Measurements from ENCODE around the gene ATP9A. TPM values are rescaled to one million over a fixed set of nuclear protein-coding genes. Genes with fewer than 3 reads are reported as not detected.

Gene ATP9A
- total RNA-seq, 1 donor from 2014 or later = 23.1 TPM

GRCh38 chr20:51629399-51630058 is 138.7 kb downstream of the ATP9A start:
- DNase-seq = no peak
- no peak overlapping the region for H3K4me3 ChIP-seq
- H3K36me3 ChIP-seq = no peaks in the 10 kb centered on the region
- H3K4me1 ChIP-seq = peaks cover 20% of the 10 kb centered on the region
- no peaks in the 10 kb centered on the region for H3K9me3 ChIP-seq
- no peak for TF ChIP-seq CTCF (IDR thresholded peaks at IDR 0.05)
- no peak overlapping the region for H3K27ac ChIP-seq
- no peak for ATAC-seq
- no peaks in the 10 kb centered on the region for H3K27me3 ChIP-seq (ENCODE audit: low read depth)
- intact Hi-C loops (cut with DNase I) = no loop called here

GRCh38 chr20:51628533-51629398 is 139.4 kb downstream of the ATP9A start:
- Histone ChIP-seq H3K4me1 (peaks cover 20% of the 10 kb centered on the region), H3K27ac (no peak overlapping the region), H3K9me3 (no peaks in the 10 kb centered on the region), H3K27me3 (ENCODE audit: low read depth) (no peaks in the 10 kb centered on the region), H3K36me3 (no peaks in the 10 kb centered on the region), H3K4me3 (no peak overlapping the region)
- no peak for ATAC-seq
- DNase-seq = no peak
- TF ChIP-seq CTCF (IDR thresholded peaks at IDR 0.05) = no peak
- intact Hi-C loops (cut with DNase I) = no loop called here

DNA sequence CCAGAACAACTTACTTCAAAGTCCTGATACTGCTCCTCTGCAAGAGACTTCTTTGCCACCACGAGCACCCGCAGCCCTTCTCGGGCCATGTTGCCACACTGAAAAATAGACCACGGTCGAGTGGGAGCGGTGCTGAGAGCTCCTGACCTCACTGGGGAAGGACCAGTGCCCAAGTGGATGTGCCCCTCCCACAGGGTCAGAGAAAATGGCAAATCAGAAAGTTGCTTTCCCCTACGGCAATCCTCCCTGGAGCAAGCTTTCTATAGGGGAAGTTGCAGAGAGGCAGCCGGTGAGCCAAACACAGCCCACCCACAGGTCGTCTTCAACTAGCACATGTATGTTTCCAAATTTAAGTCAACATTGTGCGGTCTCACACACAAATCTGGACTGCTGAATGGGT is 140.6 kb downstream of the ATP9A start:
- no peak for ATAC-seq
- H3K27me3 ChIP-seq (ENCODE audit: low read depth) = no peaks in the 10 kb centered on the region
- no peak for DNase-seq
- peaks cover 1% of the 10 kb centered on the region for H3K36me3 ChIP-seq
- peaks cover 20% of the 10 kb centered on the region for H3K4me1 ChIP-seq
- no peak overlapping the region for H3K4me3 ChIP-seq
- intact Hi-C loops (cut with DNase I) = no loop called here
- H3K27ac ChIP-seq = no peak overlapping the region
- no peaks in the 10 kb centered on the region for H3K9me3 ChIP-seq
- no peak for TF ChIP-seq CTCF (IDR thresholded peaks at IDR 0.05)

DNA sequence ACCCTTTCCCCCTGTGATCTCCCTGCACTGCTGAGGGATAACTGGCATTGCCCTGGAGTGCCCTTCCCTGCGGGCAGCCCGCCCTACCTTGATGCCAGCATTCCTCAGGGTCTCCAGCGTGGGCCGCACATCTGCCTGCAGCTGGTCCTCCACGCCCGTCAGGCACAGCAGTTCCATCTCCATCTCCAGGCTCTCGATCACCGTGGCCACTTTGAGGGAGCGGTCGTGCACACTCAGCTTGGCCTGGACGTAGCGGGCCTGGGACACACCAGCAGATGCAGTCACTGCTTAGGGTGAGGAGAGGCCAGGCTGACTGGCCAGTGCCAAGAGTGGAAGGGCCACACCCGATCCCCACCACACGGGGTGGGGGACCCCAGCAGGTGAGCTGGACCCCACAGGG is 143.1 kb downstream of the ATP9A start:
- H3K27me3 ChIP-seq (ENCODE audit: low read depth) = no peaks in the 10 kb centered on the region
- no peak overlapping the region for H3K27ac ChIP-seq
- DNase-seq = no peak
- no peaks in the 10 kb centered on the region for H3K9me3 ChIP-seq
- intact Hi-C loops (cut with DNase I) = no loop called here
- ATAC-seq = no peak
- H3K4me3 ChIP-seq = no peak overlapping the region
- H3K4me1 ChIP-seq = no peaks in the 10 kb centered on the region
- TF ChIP-seq CTCF (IDR thresholded peaks at IDR 0.05) = no peak
- peaks cover 8% of the 10 kb centered on the region for H3K36me3 ChIP-seq

- no peaks in the 10 kb centered on the region for H3K4me1 ChIP-seq
- DNase-seq (peak; percentile 60), ATAC-seq (peak; percentile 59 to 60)
- H3K9me3 ChIP-seq = no peaks in the 10 kb centered on the region
- TF ChIP-seq CTCF (IDR thresholded peaks at IDR 0.05) = peak; percentile 58
- no peak overlapping the region for H3K4me3 ChIP-seq
- H3K27ac ChIP-seq = no peak overlapping the region
- intact Hi-C loops (cut with DNase I) = no loop called here
- H3K36me3 ChIP-seq = peaks cover 8% of the 10 kb centered on the region
- no peaks in the 10 kb centered on the region for H3K27me3 ChIP-seq (ENCODE audit: low read depth)
Measured at GRCh38 chr20:51624157-51624731, 143.9 kb downstream of the ATP9A start.

All from lower lobe of right lung (tissue), 2 donors.